Brain pericyte (primary cell): ENCODE measurements around the gene CHRD.
A peak's percentile ranks its signal among the peaks of the same experiment; 100 is the strongest.

Source experiments
- DNase-seq: peaks from one replicate; pipeline ENCODE4 v3.0.0-alpha.2; 2012; ENCODE audit warnings: low read depth, low spot score

CHRD gene

GRCh38 chr3:184360929-184361531, 18.8 kb upstream of the CHRD start:
- no peak for DNase-seq

- DNase-seq: no peak
These were observed 18.3 kb upstream of the CHRD start, which contains the start of the genes CLCN2 and POLR2H for GRCh38 chr3:184361532-184361931. TSS of gene CLCN2 (minus strand) at chr3:184361605. CDS start at chr3:184361479, 126 bp downstream. TSS of gene POLR2H (plus strand) at chr3:184361710. CDS start at chr3:184363493, 1,783 bp downstream.

- DNase-seq: no peak
These were observed 17.8 kb upstream of the CHRD start for GRCh38 chr3:184361932-184362667.

- peak; percentile 93 for DNase-seq
These were observed 16.9 kb upstream of the CHRD start for GRCh38 chr3:184362668-184363546.

- no peak for DNase-seq
These were observed 13.1 kb upstream of the CHRD start for GRCh38 chr3:184366619-184367289.

- no peak for DNase-seq
These were observed 11.7 kb upstream of the CHRD start for GRCh38 chr3:184368116-184368515.

GRCh38 chr3:184368586-184369183, 11.2 kb upstream of the CHRD start:
- no peak for DNase-seq

GRCh38 chr3:184371570-184372018, 8.3 kb upstream of the CHRD start:
- DNase-seq: peak; percentile 81

GRCh38 chr3:184372296-184372821, 7.5 kb upstream of the CHRD start:
- DNase-seq: no peak

- DNase-seq: no peak
These were observed 6.9 kb upstream of the CHRD start for GRCh38 chr3:184372911-184373310.

- no peak for DNase-seq
These were observed 6.4 kb upstream of the CHRD start for GRCh38 chr3:184373422-184373821.

- DNase-seq: no peak
These were observed 4.0 kb upstream of the CHRD start for GRCh38 chr3:184375747-184376461.

GRCh38 chr3:184377374-184377773, 2.5 kb upstream of the CHRD start:
- no peak for DNase-seq

- DNase-seq: no peak
These were observed 1.9 kb upstream of the CHRD start, which contains the start of gene THPO for GRCh38 chr3:184377882-184378445. TSS of gene THPO (minus strand) at chr3:184378207. CDS start at chr3:184376259, 1,948 bp downstream.

- DNase-seq: no peak
These were observed 1.1 kb upstream of the CHRD start for GRCh38 chr3:184378651-184379357.

GRCh38 chr3:184380185-184380626, 352 bp downstream of the CHRD start:
- no peak for DNase-seq

- no peak for DNase-seq
These were observed 890 bp downstream of the CHRD start for GRCh38 chr3:184380627-184381260.
